Osteoblast (primary cell): ENCODE results near the gene SLC39A11. TPM values are rescaled to one million over a fixed set of nuclear protein-coding genes. Genes with fewer than 3 reads are reported as not detected.

Experiments
- DNase-seq: peaks from one replicate; pipeline ENCODE4 v3.0.0; 2011; ENCODE audit warnings: low spot score, mixed read lengths; ENCODE audit not compliant: insufficient read length; ENCODE audit errors: missing footprints
- H2AFZ ChIP-seq: 2 replicates; pipeline ENCODE4 v1.6.0; 2011; ENCODE audit warnings: mild to moderate bottlenecking, low read length
- H3K27ac ChIP-seq: 2 replicates; pipeline ENCODE4 v1.5.1; 2011; ENCODE audit warnings: mild to moderate bottlenecking, low read depth, low read length, moderate library complexity
- H3K27me3 ChIP-seq: 2 replicates; pipeline ENCODE4 v1.6.0; 2012; ENCODE audit warnings: mild to moderate bottlenecking, control low read depth, inconsistent platforms, low read length, moderate library complexity; ENCODE audit not compliant: insufficient read depth
- H3K36me3 ChIP-seq: 2 replicates; pipeline ENCODE4 v1.5.1; 2011; ENCODE audit warnings: mild to moderate bottlenecking, low read length, control low read depth, moderate library complexity; ENCODE audit not compliant: insufficient read depth
- H3K4me1 ChIP-seq: 2 replicates; pipeline ENCODE4 v1.5.1; 2011; ENCODE audit warnings: mild to moderate bottlenecking, low read length, control low read depth, moderate library complexity; ENCODE audit not compliant: insufficient read depth
- H3K4me2 ChIP-seq: 2 replicates; pipeline ENCODE4 v1.6.0; 2011; ENCODE audit warnings: mild to moderate bottlenecking, low read length; ENCODE audit not compliant: insufficient read depth
- H3K4me3 ChIP-seq: fragments of 200-600 bp; sonication (generic); 3 replicates; pipeline ENCODE4 v1.5.1; 2012; ENCODE audit warnings: mild to moderate bottlenecking, low read length, inconsistent platforms; ENCODE audit not compliant: insufficient read depth
- H3K79me2 ChIP-seq: 2 replicates; pipeline ENCODE4 v1.6.0; 2012; ENCODE audit warnings: mild to moderate bottlenecking, low read length, control low read depth, inconsistent platforms; ENCODE audit not compliant: insufficient read depth
- H3K9me3 ChIP-seq: 2 replicates; pipeline ENCODE4 v1.5.1; 2011; ENCODE audit warnings: low read depth, low read length, control low read depth
- H4K20me1 ChIP-seq: 2 replicates; pipeline ENCODE4 v1.6.0; 2012; ENCODE audit warnings: mild to moderate bottlenecking, low read length, control low read depth; ENCODE audit not compliant: insufficient read depth
- CTCF ChIP-seq: IDR thresholded peaks from 2 replicates; pipeline ENCODE4 v1.5.1; 2011; ENCODE audit warnings: mild to moderate bottlenecking, low read depth, low read length, moderate library complexity; ENCODE audit errors: extremely low read depth
- total RNA-seq: library from RNA; depleted of rRNA; stranded (reverse); fragments of >200 nt; gene quantifications from 2 replicates; pipeline ENCODE4 v1.2.3, GENCODE V29; 2012

The SLC39A11 gene
- total RNA-seq, 1 donor: 27.1 TPM

- no peaks in the 10 kb centered on the region for H3K9me3 ChIP-seq
- no peaks in the 10 kb centered on the region for H3K27me3 ChIP-seq
- no peaks in the 10 kb centered on the region for H4K20me1 ChIP-seq
- no peaks in the 10 kb centered on the region for H3K36me3 ChIP-seq
- no peaks in the 10 kb centered on the region for H3K79me2 ChIP-seq
- H3K27ac ChIP-seq: no peak overlapping the region
- no peak overlapping the region for H3K4me3 ChIP-seq
- H3K4me1 ChIP-seq: no peaks in the 10 kb centered on the region
- H2AFZ ChIP-seq: no peak overlapping the region
- H3K4me2 ChIP-seq: no peak overlapping the region
- no peak for TF ChIP-seq CTCF
- DNase-seq: no peak
Observed at GRCh38 chr17:72822358-72823023, 270.0 kb downstream of the SLC39A11 start.

GRCh38 chr17:72816406-72816805 lies 276.1 kb downstream of the SLC39A11 start:
- DNase-seq: no peak
- Histone ChIP-seq H3K36me3 (no peaks in the 10 kb centered on the region), H2AFZ (no peak overlapping the region), H3K4me3 (no peak overlapping the region), H3K4me2 (no peak overlapping the region), H3K27me3 (no peaks in the 10 kb centered on the region), H3K4me1 (peaks cover 14% of the 10 kb centered on the region), H4K20me1 (no peaks in the 10 kb centered on the region), H3K27ac (no peak overlapping the region), H3K9me3 (no peaks in the 10 kb centered on the region), H3K79me2 (no peaks in the 10 kb centered on the region)
- TF ChIP-seq CTCF: no peak

GRCh38 chr17:72813481-72813880 lies 279.0 kb downstream of the SLC39A11 start:
- Histone ChIP-seq H2AFZ (no peak overlapping the region), H3K27me3 (no peaks in the 10 kb centered on the region), H3K79me2 (no peaks in the 10 kb centered on the region), H3K27ac (no peak overlapping the region), H3K4me1 (peaks cover 16% of the 10 kb centered on the region), H3K4me3 (no peak overlapping the region), H4K20me1 (no peaks in the 10 kb centered on the region), H3K9me3 (no peaks in the 10 kb centered on the region), H3K36me3 (no peaks in the 10 kb centered on the region), H3K4me2 (no peak overlapping the region)
- TF ChIP-seq CTCF: no peak
- no peak for DNase-seq

GRCh38 chr17:72812823-72813222 lies 279.7 kb downstream of the SLC39A11 start:
- no peak for TF ChIP-seq CTCF
- Histone ChIP-seq H2AFZ (peak overlapping the region; percentile 2), H4K20me1 (no peaks in the 10 kb centered on the region), H3K79me2 (no peaks in the 10 kb centered on the region), H3K27me3 (no peaks in the 10 kb centered on the region), H3K4me1 (peaks cover 16% of the 10 kb centered on the region), H3K36me3 (no peaks in the 10 kb centered on the region), H3K9me3 (no peaks in the 10 kb centered on the region), H3K27ac (peak overlapping the region; percentile 41), H3K4me3 (peak overlapping the region; percentile 30), H3K4me2 (peak overlapping the region; percentile 67)
- peak; percentile 76 for DNase-seq
